Articular chondrocyte of knee joint (primary cell): ENCODE data around the gene LAX1. TPM values are rescaled to one million over a fixed set of nuclear protein-coding genes. Genes with fewer than 3 reads are reported as not detected.

Source experiments
- small RNA-seq: library from RNA; depleted of rRNA; stranded (forward); fragments of <200 nt; gene quantifications from one replicate; pipeline ENCODE3, GENCODE V24; 2012
- total RNA-seq: library from RNA; depleted of rRNA; stranded (reverse); fragments of >200 nt; gene quantifications from 2 replicates; pipeline ENCODE4 v1.2.3, GENCODE V29; 2012

Gene LAX1
- total RNA-seq = 0.11 and 0.13 TPM in 2 replicates

GRCh38 chr1:203765029-203765837 is at the start of gene LAX1:
Gene LAX1 (plus strand): TSS chr1:203765183. CDS start chr1:203765566, 383 bp downstream.

GRCh38 chr1:203795441-203796235 is 30.7 kb downstream of the LAX1 start, which contains the start of the genes ZBED6 and ZC3H11A:
Gene ZBED6 (plus strand): TSS chr1:203795623. CDS start chr1:203797523, 1,900 bp downstream.
Gene ZC3H11A (plus strand): TSS chr1:203795623. CDS start chr1:203817071, 21,448 bp downstream.

Small RNA genes within 50 kb of the gene (small RNA-seq; reads per million reads assigned to genes)
- gene SNORA77 (1,727 reads per million, percentile 99 among the genes with 10 or more reads in this experiment), gene ZC3H11A (0.57 reads per million, percentile 17 among the genes with 10 or more reads in this experiment)

Other genes with a start within 250 kb of the LAX1 start
- gene ATP2B4, start 138.4 kb upstream of the LAX1 start, total RNA-seq = 220 and 251 TPM in 2 replicates
- 40.0 and 46.8 TPM in 2 replicates for gene ZBED6, start 30.4 kb downstream of the LAX1 start, total RNA-seq
- 116 and 132 TPM in 2 replicates for gene ZC3H11A, start 30.4 kb downstream of the LAX1 start, total RNA-seq
- 50.9 and 59.7 TPM in 2 replicates for gene SNRPE, start 96.4 kb downstream of the LAX1 start, total RNA-seq